SH-SY5Y (cell line): ENCODE measurements around the gene GPRC5A.

Source experiments
- GATA2 ChIP-seq: IDR thresholded peaks from 2 replicates; pipeline ENCODE4 v1.6.1; 2011; ENCODE audit warnings: mild to moderate bottlenecking, low read depth, low read length
- GATA3 ChIP-seq: IDR thresholded peaks from 2 replicates; pipeline ENCODE4 v1.6.1; 2011; ENCODE audit warnings: low read depth, mild to moderate bottlenecking, low read length, moderate library complexity

GRCh38 chr12:12947902-12948301, 56.5 kb downstream of the GPRC5A start:
- TF ChIP-seq GATA2 (no peak), GATA3 (no peak)
